ENCODE data around the gene KLF11.

The KLF11 gene

DNA sequence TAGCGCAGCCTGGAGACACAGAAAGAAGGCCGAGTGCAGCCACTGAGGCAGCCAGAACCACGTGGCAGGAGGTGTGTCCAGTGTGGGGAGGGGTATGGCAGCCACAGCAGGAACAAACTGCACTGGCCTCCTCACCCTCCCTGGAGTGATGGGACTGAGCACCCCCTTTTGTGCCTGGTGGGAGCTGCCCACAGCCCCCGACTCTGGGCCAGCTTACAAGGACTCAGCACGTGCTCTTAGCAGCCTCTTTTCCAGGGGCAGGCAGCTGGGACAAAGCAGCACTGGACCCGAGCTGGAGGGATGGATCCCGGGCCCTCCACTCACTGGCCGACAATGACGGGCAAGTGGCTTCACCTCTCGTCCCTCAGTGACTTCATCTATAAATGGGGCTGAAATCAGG lies 5.2 kb upstream of the KLF11 start:
- TF ChIP-seq, protein P1, sequence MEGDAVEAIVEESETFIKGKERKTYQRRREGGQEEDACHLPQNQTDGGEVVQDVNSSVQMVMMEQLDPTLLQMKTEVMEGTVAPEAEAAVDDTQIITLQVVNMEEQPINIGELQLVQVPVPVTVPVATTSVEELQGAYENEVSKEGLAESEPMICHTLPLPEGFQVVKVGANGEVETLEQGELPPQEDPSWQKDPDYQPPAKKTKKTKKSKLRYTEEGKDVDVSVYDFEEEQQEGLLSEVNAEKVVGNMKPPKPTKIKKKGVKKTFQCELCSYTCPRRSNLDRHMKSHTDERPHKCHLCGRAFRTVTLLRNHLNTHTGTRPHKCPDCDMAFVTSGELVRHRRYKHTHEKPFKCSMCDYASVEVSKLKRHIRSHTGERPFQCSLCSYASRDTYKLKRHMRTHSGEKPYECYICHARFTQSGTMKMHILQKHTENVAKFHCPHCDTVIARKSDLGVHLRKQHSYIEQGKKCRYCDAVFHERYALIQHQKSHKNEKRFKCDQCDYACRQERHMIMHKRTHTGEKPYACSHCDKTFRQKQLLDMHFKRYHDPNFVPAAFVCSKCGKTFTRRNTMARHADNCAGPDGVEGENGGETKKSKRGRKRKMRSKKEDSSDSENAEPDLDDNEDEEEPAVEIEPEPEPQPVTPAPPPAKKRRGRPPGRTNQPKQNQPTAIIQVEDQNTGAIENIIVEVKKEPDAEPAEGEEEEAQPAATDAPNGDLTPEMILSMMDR (IDR thresholded peaks at IDR 0.05; ENCODE audit: borderline replicate concordance, control extremely low read depth, extremely low read depth, insufficient read depth, missing control alignments), result no peak
- in situ Hi-C loops (cut with MboI; ENCODE audit: low sequenced_read_pairs, unreplicated experiment), result no loop called here
- no peak for DNase-seq (ENCODE audit: low spot score)

GRCh38 chr2:10038716-10039115 lies 4.6 kb upstream of the KLF11 start:
- in situ Hi-C loops (cut with MboI; ENCODE audit: low sequenced_read_pairs, unreplicated experiment), result no loop called here
- TF ChIP-seq, protein P1 (IDR thresholded peaks at IDR 0.05; ENCODE audit: borderline replicate concordance, control extremely low read depth, extremely low read depth, insufficient read depth, missing control alignments), result no peak
- DNase-seq (ENCODE audit: low spot score), result no peak

DNA sequence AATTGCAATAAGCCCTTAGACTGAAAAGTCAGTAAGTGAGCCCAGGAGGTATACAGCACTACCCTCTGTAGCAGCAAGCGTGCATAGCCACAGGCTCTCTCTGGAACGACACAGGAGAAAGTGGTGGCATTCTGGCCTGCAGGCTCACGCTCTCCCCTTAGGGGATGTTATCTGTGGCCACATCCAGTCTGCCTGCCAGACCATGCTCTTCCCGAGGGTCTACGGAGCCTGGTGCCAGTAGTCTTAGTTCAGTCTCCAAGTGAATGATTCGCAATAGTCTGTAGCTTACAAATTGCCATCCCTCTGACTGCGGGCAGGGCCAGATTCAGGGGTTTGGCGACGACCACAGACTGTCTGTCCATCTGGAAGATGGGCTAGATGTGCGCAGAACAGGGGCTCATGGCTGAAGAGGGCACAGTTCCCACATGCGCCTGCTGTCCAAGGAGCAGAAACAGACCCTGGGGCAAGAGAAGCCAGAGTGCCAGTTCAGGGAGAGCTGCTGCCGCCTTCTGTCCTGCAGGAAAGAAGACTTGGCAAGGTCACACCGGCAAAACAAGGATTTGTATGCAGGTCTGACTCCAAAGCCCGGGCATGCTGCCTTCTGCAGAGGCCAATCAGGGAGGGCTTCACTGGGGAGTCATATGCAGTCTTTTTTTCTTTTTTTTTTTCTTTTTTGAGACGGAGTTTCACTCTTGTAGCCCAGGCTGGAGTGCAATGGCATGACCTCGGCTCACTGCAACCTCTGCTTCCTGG lies 3.5 kb upstream of the KLF11 start:
- in situ Hi-C loops (cut with MboI; ENCODE audit: low sequenced_read_pairs, unreplicated experiment), result no loop called here
- no peak for DNase-seq (ENCODE audit: low spot score)
- TF ChIP-seq, protein P1 (IDR thresholded peaks at IDR 0.05; ENCODE audit: borderline replicate concordance, control extremely low read depth, extremely low read depth, insufficient read depth, missing control alignments), result no peak

GRCh38 chr2:10041711-10042110 lies 1.6 kb upstream of the KLF11 start:
- in situ Hi-C loops (cut with MboI; ENCODE audit: low sequenced_read_pairs, unreplicated experiment), result no loop called here
- no peak for DNase-seq (ENCODE audit: low spot score)
- TF ChIP-seq, protein P1 (IDR thresholded peaks at IDR 0.05; ENCODE audit: borderline replicate concordance, control extremely low read depth, extremely low read depth, insufficient read depth, missing control alignments), result no peak

GRCh38 chr2:10042301-10043161 lies 819 bp upstream of the KLF11 start:
- in situ Hi-C loops (cut with MboI; ENCODE audit: low sequenced_read_pairs, unreplicated experiment), result no loop called here
- no peak for DNase-seq (ENCODE audit: low spot score)

GRCh38 chr2:10043906-10044601 lies 704 bp downstream of the KLF11 start:
- in situ Hi-C loops (cut with MboI; ENCODE audit: low sequenced_read_pairs, unreplicated experiment), result no loop called here
- TF ChIP-seq, protein P1 (IDR thresholded peaks at IDR 0.05; ENCODE audit: borderline replicate concordance, control extremely low read depth, extremely low read depth, insufficient read depth, missing control alignments), result no peak
- DNase-seq (ENCODE audit: low spot score), result peak; percentile 95

More at GRCh38 chr2:10042301-10043161, 819 bp upstream of the KLF11 start:
- TF ChIP-seq, protein P1 (IDR thresholded peaks at IDR 0.05; ENCODE audit: borderline replicate concordance, control extremely low read depth, extremely low read depth, insufficient read depth, missing control alignments), result no peak

Data from GM13976 (cell line).